Measurements from ENCODE around the gene ABCB8.

DNA sequence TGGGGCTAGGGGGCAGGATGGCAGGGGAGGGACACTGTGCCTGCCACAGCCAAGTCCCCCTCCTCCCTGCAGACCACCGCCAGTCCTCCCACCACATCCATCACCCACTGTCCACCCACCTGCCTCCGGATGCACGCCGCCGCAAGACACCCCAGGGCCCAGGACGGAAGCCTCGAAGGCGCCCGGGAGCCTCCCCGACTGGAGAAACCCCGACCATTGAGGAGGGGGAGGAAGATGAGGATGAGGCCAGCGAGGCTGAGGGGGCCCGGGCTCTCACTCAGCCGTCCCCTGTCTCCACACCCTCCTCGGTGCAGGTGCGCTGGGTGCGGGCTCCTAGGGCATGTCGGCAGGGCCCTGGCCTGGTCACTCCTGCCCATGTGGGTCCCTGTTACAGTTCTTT, 36.2 kb downstream of the ABCB8 start:
- TF ChIP-seq EZH2 (IDR thresholded peaks at IDR 0.05; ENCODE audit: insufficient read depth, poor library complexity, severe bottlenecking) (no peak), EZH2phosphoT487 (IDR thresholded peaks at IDR 0.05; ENCODE audit: insufficient read depth, low read depth) (no peak)
